Spleen (tissue), 11 donors: ENCODE data around the gene B4GALNT4. TPM values are rescaled to one million over a fixed set of nuclear protein-coding genes. Genes with fewer than 3 reads are reported as not detected.

Experiments used
- DNase-seq: peaks from one replicate; pipeline ENCODE4 v3.0.0-alpha.2; 2020
- H3K27ac ChIP-seq, 8 donors: fragments of 200-600 bp; sonication (generic) in 7 of 8; 1 replicate in 4 of 8; 2 replicates in 4 of 8; pipeline versions ENCODE4 v1.5.0 to v1.8.0; 2016 to 2021; ENCODE audit warnings: inconsistent platforms in 4 of 8, mild to moderate bottlenecking in 4 of 8, moderate library complexity in 1 of 8
- H3K27me3 ChIP-seq, 7 donors: fragments of 200-600 bp; sonication (generic) in 6 of 7; replicated peaks in 1 of 7; 1 replicate in 4 of 7; 2 replicates in 3 of 7; pipeline versions ENCODE4 v1.5.0 to v1.8.0; 2016 to 2021; ENCODE audit warnings: inconsistent platforms in 3 of 7, mild to moderate bottlenecking in 1 of 7
- H3K36me3 ChIP-seq, 6 donors: fragments of 200-600 bp; sonication (generic) in 5 of 6; 1 replicate in 4 of 6; 2 replicates in 2 of 6; pipeline versions ENCODE4 v1.5.0 to v1.8.0; 2016 to 2021; ENCODE audit warnings: inconsistent platforms in 2 of 6
- H3K4me1 ChIP-seq, 6 donors: fragments of 200-600 bp; sonication (generic) in 5 of 6; 1 replicate in 3 of 6; 2 replicates in 3 of 6; pipeline versions ENCODE4 v1.5.0 to v1.8.0; 2016 to 2021; ENCODE audit warnings: inconsistent platforms in 3 of 6
- H3K4me3 ChIP-seq, 8 donors: fragments of 200-600 bp; sonication (generic) in 7 of 8; 1 replicate in 4 of 8; 2 replicates in 4 of 8; pipeline versions ENCODE4 v1.5.0 to v1.8.0; 2016 to 2021; ENCODE audit warnings: inconsistent platforms in 4 of 8, mild to moderate bottlenecking in 4 of 8, moderate library complexity in 2 of 8
- H3K9me3 ChIP-seq, 8 donors: fragments of 200-600 bp; sonication (generic) in 7 of 8; 1 replicate in 4 of 8; 2 replicates in 4 of 8; pipeline versions ENCODE4 v1.5.0 to v1.8.0; 2016 to 2021; ENCODE audit warnings: inconsistent platforms in 4 of 8
- CTCF ChIP-seq, 11 experiments: fragments of 200-600 bp in 7 of 11; fragments of 450-650 bp in 4 of 11; sonication (generic) in 4 of 11; IDR thresholded peaks in 8 of 11; conservative IDR thresholded peaks in 3 of 11; 1 replicate in 7 of 11; 2 replicates in 4 of 11; pipeline versions ENCODE4 v1.4.0 to v1.8.0; 2016 to 2021; ENCODE audit warnings: antibody characterized with exemption in 11 of 11, inconsistent platforms in 4 of 11, mild to moderate bottlenecking in 1 of 11
- POLR2A ChIP-seq, 3 donors: fragments of 450-650 bp; IDR thresholded peaks; one replicate each; pipeline ENCODE4 v1.5.1; 2017; ENCODE audit warnings: antibody characterized with exemption in 3 of 3, mild to moderate bottlenecking in 1 of 3
- POLR2AphosphoS5 ChIP-seq, 3 donors: sonication (generic); formaldehyde crosslinking; IDR thresholded peaks; one replicate each; pipeline ENCODE4 v1.5.1; 2017; ENCODE audit warnings: antibody characterized with exemption in 3 of 3
- WGBS, 5 donors: extraction: QIAGEN DNeasy Blood & Tissue Kit in 3 of 5; methylation state at CpG; one replicate each; pipeline versions ENCODE4 v1.1.5 to v1.1.7; 2013 to 2018; 5-methylcytosine and 5-hydroxymethylcytosine counted together
- intact Hi-C: fragments of 100-400 bp; cut with DNase I; formaldehyde crosslinking; loops from one replicate; pipeline ENCODE4 v1.15.0; 2023; ENCODE audit warnings: low total_unique reads
- polyA plus RNA-seq, 3 donors: library from polyadenylated mRNA; stranded (reverse); fragments of 200-250 nt; gene quantifications; one replicate each; pipeline ENCODE4 v1.2.1, GENCODE V29; 2013
- total RNA-seq, 7 donors: library from RNA; depleted of rRNA in 3 of 7; stranded (reverse); fragments of >200 nt in 3 of 7; fragmentation: NEBNext Ultra II Directional in 4 of 7; extraction: Animal tissue kit (Norgen Biotek cat#: 25700) in 4 of 7; gene quantifications; one replicate each; pipeline versions ENCODE4 v1.1.0 to v1.2.1, GENCODE V29; 2016 to 2021
- donor health status: healthy with polysubstance abuse.
- donor health status: DM: no; HTN: no; CAD: no; lungs with moderate emphysema.
- donor health status: DM: no; HTN: no; CAD: no.
- donor health status: Bipolar disorder and iron deficiency.
- donor health status: healthy.
- donor health status: DM: no; HTN: no; CAD: no.
- donor health status: DM: yes; HTN: yes; CAD: no.

The B4GALNT4 gene
- total and polyA plus RNA-seq, 10 donors = 0.17 to 5.2 (median 0.91) TPM; not detected in 2

GRCh38 chr11:394034-394857, 24.9 kb downstream of the B4GALNT4 start, which contains the start of gene PKP3:
TSS of gene PKP3 (plus strand) at chr11:394209. CDS start at chr11:394293, 84 bp downstream.
- DNase-seq = no peak
- WGBS, 5 donors = 60 to 87% (median 81%) methylated on average over 10 to 57 of the region's 57 CpGs
- Histone ChIP-seq H3K9me3 (no peaks in the 10 kb centered on the region), H3K4me1 (peaks cover 0 to 17% (median 13%) of the 10 kb centered on the region in 6 donors), H3K36me3 (no peaks in the 10 kb centered on the region), H3K4me3 (no peak within 1 kb of the TSS), H3K27me3 (peaks cover 0 to 59% (median 3%) of the 10 kb centered on the region in 7 donors), H3K27ac (no peak within 1 kb of the TSS)
- no peak for TF ChIP-seq POLR2A (IDR thresholded peaks at IDR 0.05)
- TF ChIP-seq POLR2AphosphoS5 (IDR thresholded peaks at IDR 0.05) = no peak
- no peak for TF ChIP-seq CTCF (IDR thresholded peaks at IDR 0.05 in 8 of 11, conservative IDR thresholded peaks at IDR 0.05 in 3 of 11)
- intact Hi-C loops = no loop called here

- Histone ChIP-seq H3K27ac (no peak overlapping the region), H3K27me3 (peaks cover 0 to 66% (median 10%) of the 10 kb centered on the region in 7 donors), H3K9me3 (no peaks in the 10 kb centered on the region), H3K36me3 (no peaks in the 10 kb centered on the region), H3K4me1 (peaks cover 0 to 18% (median 14%) of the 10 kb centered on the region in 6 donors), H3K4me3 (no peak overlapping the region)
- 75 to 90% (median 83%) methylated on average over 19 to 25 of the region's 25 CpGs for WGBS, 5 donors
- no peak for DNase-seq
- intact Hi-C loops = no loop called here
- no peak for TF ChIP-seq CTCF (IDR thresholded peaks at IDR 0.05 in 8 of 11, conservative IDR thresholded peaks at IDR 0.05 in 3 of 11)
- no peak for TF ChIP-seq POLR2AphosphoS5 (IDR thresholded peaks at IDR 0.05)
- no peak for TF ChIP-seq POLR2A (IDR thresholded peaks at IDR 0.05)
These were observed 25.8 kb downstream of the B4GALNT4 start for GRCh38 chr11:394858-395655.

GRCh38 chr11:395866-396265, 26.6 kb downstream of the B4GALNT4 start:
- H3K27me3 ChIP-seq = peaks cover 0 to 72% (median 15%) of the 10 kb centered on the region in 7 donors
- H3K9me3 ChIP-seq = no peaks in the 10 kb centered on the region
- no peak for DNase-seq
- H3K4me3 ChIP-seq = no peak overlapping the region
- H3K4me1 ChIP-seq = peaks cover 0 to 23% (median 14%) of the 10 kb centered on the region in 6 donors
- no peaks in the 10 kb centered on the region for H3K36me3 ChIP-seq
- no peak overlapping the region for H3K27ac ChIP-seq
- TF ChIP-seq POLR2AphosphoS5 (IDR thresholded peaks at IDR 0.05) = no peak
- TF ChIP-seq CTCF (IDR thresholded peaks at IDR 0.05 in 8 of 11, conservative IDR thresholded peaks at IDR 0.05 in 3 of 11) = no peak
- TF ChIP-seq POLR2A (IDR thresholded peaks at IDR 0.05) = no peak
- WGBS, 5 donors = 72 to 92% (median 83%) methylated on average over 11 of the region's 11 CpGs
- intact Hi-C loops = no loop called here
